GM19328 (cell line): ENCODE data around the gene TLR8.
A peak's percentile ranks its signal among the peaks of the same experiment; 100 is the strongest.

Experiments
- ATAC-seq: cut with Tn5 transposase; IDR thresholded peaks from one replicate; pipeline ENCODE4 v1.9.1; 2021; ENCODE audit warnings: mild to moderate bottlenecking, moderate library complexity; ENCODE audit not compliant: unreplicated experiment

The TLR8 gene

GRCh38 chrX:12906046-12906761, at the start of gene TLR8:
Gene TLR8, plus strand, starts transcription at chrX:12906620. Its CDS starts 87 bp downstream, at chrX:12906707.
- ATAC-seq: no peak

DNA sequence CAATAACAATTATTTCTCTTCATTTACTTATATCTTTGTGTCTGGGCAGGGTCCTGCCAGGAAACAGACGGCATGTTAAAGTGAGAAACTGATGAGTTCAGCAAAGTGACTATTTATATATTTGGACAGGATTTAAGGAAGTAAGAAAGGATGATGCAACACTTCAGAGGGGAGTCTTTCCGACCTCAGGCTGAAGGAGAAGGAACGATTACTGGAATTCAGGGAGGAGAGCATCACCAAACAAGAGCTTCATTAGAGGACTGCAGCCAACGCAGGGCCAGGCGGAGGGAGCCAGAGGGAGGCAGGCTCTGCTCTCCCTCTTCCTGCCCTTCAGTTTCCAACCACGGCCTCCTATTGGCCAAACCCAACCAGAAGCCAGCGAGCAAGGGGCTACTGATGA, 41.1 kb upstream of the TLR8 start:
- ATAC-seq: no peak

- no peak for ATAC-seq
Observed at GRCh38 chrX:12866451-12867377, 39.7 kb upstream of the TLR8 start, which contains the start of gene TLR7. Gene TLR7, plus strand, starts transcription at chrX:12867072. Its CDS starts 507 bp downstream, at chrX:12867579.

GRCh38 chrX:12867685-12868084, 38.7 kb upstream of the TLR8 start:
- ATAC-seq: no peak

DNA sequence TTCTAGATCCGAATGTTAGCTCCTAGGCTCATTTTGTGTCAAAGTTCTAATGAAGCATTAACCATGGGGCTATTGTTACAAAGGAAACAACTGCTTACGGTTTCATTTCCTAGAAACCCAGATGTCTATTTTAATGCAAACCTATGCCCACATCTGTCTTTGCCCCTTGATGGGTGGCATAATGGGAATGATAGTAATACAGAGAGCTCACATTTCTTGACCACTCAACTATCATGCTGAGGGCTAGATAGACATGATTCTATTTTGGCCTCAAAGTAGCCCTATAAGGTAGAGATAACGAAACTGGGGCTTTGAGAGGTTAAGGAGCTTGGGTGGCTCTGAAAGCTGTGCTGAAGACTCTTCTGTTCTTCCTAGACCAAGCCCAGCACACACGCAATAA, 37.7 kb upstream of the TLR8 start:
- ATAC-seq: no peak

- ATAC-seq: no peak
Observed at GRCh38 chrX:12871257-12871656, 35.2 kb upstream of the TLR8 start.

- ATAC-seq: no peak
Observed at GRCh38 chrX:12872741-12873140, 33.7 kb upstream of the TLR8 start.

DNA sequence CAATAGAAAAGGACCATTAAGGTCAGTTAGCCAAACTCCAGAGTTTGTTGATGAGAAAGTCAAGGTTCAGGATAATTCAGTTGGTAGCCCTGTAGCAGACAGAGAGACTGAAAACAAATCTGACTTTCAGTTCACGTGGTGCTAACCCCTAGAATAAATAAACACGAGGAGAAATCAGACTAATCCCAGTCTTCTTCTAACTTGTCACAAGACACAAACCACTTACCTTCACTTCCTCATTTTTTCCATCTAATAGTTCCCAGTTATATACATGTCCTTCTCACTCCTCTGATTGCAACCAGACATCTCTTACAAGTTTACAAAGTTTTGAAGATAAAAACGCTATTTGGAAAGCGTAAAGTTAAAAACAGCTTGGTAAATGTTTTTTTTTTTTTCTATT, 31.8 kb upstream of the TLR8 start:
- ATAC-seq: no peak

DNA sequence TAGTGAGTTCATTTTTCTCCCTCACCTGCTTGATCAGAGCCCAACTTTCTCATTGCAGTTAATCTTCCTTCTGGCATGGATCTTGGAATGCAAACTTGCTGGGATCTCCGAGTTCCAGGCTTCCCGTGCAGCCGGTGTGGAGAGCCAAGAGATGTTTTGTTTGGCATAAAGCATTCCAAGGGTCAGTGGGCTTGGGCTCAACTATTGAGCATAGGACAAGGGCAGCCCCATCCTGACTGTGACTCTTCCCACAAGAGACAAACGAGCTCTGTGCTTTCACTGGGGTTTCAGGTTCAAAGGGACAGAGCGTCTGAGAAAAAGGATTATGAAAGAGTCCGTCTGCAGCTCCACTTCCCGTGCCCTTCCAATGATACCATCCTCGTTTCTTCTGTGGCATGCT, 29.0 kb upstream of the TLR8 start:
- ATAC-seq: no peak

DNA sequence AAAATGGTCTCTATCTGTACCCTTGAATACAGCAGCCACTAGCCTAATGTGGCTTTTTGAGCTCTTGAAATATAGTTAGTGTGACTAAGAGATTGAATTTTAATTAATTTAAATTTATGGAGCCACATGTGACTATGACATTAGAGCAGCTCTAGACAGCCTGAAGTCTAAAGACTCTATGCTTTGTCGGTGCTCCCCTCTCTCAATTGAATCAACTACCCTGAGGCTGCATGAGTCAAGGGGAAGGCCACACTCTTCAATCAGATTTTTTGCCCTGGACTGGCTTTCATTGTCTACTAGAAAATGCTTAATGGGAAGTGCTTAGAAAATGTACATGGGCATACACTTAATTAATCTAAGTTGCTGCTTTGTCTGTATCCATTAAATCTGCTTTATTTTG, 27.9 kb upstream of the TLR8 start:
- no peak for ATAC-seq

DNA sequence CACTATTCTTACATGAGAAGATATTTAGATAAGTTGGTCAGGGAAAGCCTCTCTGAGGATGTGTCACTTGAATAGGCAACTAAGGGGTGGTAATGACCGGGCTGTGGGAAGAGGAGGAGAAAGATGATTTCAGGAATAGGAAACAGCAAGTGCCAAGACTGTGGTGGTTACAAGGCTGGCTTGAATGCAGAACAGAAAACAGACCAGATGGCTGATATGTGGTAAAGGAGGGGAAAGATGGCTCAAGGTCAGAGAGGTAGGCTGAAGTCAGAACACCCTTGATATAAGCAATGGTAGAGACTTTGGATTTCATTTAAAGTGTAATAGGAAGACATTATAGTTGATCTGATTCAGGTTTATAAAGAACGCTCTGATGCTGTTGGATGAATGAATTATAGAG, 24.5 kb upstream of the TLR8 start:
- no peak for ATAC-seq

- ATAC-seq: no peak
Observed at GRCh38 chrX:12885508-12885907, 20.9 kb upstream of the TLR8 start.

DNA sequence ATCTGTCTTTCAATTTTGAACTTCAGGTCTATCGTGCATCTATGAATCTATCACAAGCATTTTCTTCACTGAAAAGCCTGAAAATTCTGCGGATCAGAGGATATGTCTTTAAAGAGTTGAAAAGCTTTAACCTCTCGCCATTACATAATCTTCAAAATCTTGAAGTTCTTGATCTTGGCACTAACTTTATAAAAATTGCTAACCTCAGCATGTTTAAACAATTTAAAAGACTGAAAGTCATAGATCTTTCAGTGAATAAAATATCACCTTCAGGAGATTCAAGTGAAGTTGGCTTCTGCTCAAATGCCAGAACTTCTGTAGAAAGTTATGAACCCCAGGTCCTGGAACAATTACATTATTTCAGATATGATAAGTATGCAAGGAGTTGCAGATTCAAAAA, 19.9 kb upstream of the TLR8 start:
- ATAC-seq: no peak

GRCh38 chrX:12887141-12887540, 19.3 kb upstream of the TLR8 start:
- no peak for ATAC-seq

DNA sequence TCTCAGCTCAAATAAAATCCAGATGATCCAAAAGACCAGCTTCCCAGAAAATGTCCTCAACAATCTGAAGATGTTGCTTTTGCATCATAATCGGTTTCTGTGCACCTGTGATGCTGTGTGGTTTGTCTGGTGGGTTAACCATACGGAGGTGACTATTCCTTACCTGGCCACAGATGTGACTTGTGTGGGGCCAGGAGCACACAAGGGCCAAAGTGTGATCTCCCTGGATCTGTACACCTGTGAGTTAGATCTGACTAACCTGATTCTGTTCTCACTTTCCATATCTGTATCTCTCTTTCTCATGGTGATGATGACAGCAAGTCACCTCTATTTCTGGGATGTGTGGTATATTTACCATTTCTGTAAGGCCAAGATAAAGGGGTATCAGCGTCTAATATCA, 18.7 kb upstream of the TLR8 start:
- no peak for ATAC-seq

GRCh38 chrX:12890467-12890866, 16.0 kb upstream of the TLR8 start:
- ATAC-seq: peak; percentile 54

DNA sequence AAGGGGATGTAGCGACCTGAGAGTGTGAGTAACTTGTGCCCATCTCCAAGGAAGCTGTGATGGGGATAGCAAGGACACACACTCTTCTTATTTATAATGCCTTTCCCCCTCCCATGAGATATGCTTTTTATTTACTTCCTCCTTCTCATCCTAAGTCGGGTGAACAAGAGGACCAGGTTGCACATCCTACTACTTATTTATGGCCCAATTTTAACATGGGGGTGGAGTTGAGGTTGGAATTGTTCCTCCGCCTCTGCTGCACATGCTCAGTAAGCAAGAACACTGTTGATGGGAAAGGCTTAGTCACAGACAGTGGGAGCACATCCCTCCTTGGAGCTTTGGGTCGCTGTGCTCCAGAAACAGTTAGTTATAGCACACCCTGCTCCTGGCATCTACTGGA, 15.2 kb upstream of the TLR8 start:
- no peak for ATAC-seq

DNA sequence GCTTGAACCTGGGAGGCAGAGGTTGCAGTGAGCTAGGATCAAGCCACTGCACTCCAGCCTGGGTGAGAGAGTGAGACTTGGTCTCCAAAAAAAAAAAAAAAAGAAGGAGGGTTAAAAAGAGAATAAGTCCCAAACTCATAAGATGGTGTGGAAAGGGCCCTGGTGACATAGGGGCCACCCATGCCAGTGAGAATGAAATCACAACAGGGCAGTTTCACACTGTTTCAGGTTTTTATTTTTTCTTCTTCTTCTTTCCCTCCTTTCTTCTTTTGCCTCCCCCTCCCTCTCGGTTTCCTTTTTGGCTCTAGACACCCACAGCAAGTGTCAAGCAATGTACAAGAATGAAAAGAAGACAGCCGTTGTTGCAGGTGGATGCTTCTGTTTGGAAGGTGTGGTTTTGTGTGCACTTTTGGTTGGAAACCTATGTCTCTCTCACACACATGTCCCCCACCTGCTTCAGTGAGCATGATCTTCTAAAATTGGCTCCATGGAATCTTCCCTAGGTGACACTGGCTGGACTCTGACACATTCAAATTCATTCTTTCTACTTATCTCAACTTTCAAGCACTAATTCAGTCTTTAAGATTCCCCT, 14.4 kb upstream of the TLR8 start:
- ATAC-seq: peak; percentile 47

- ATAC-seq: no peak
Observed at GRCh38 chrX:12892716-12893115, 13.7 kb upstream of the TLR8 start.

DNA sequence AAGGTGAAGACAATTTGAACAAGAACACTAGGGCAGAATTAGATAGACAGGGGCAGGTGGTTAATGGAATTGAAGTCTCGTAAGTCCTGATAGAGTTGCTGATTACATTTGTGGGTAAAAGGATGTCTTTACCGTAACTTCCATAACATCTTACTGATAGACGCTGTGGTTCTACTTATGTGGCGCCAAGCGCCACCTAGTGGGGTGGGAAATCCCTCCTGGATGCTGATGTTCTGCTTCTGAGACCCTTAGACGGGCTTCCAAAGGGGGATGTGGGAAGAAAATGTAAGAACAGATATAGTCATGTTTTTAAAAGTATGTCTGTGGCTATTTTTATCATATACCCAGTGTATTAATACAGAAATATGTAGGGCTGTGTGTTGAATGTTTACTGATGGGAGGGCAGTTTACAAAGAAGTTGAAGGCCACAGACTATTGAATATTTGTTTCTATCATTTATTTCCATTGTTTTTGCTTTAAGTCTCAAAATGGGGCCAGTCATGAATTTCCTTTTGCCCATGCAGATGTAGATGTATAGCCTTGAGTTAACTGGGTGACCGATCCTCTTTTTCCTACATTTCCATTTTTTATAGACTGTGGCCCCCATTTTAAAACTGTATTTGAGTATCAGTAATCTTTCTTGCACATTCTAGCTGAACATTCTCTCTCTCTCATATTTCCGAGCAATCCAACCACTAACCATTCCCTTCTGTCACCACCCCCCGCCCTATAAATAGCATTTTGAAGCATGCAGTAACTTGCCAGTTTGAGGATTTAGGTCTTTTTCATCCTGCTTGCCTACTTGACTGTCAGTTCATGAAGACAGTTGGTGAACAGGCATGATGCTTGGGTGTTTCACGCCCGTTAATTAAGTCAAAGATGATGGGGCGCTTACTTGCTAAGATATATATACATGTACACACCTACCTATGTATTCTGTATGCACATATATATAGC, 12.1 kb upstream of the TLR8 start:
- ATAC-seq: no peak

GRCh38 chrX:12895866-12896265, 10.6 kb upstream of the TLR8 start:
- no peak for ATAC-seq
